Natural killer cell (primary cell): ENCODE measurements around the gene SMIM12. TPM values are rescaled to one million over a fixed set of nuclear protein-coding genes. Genes with fewer than 3 reads are reported as not detected.

Experiments used
- ATAC-seq, 3 donors: fragments of 150-1000 bp in 2 of 3; fragments of 200-7000 bp in 1 of 3; cut with Tn5 transposase; 1 replicate in 1 of 3; 2 replicates in 2 of 3; pipeline ENCODE4 v1.10.0; 2021; ENCODE audit warnings: mild to moderate bottlenecking in 2 of 3, moderate library complexity in 2 of 3
- DNase-seq, 2 donors: peaks; one replicate each; pipeline versions ENCODE4 v3.0.0 to v3.0.0-alpha.2; 2013 to 2021; ENCODE audit warnings: mixed read lengths in 1 of 2
- H3K27ac ChIP-seq: one replicate; pipeline ENCODE4 v1.5.1; 2013; ENCODE audit warnings: mild to moderate bottlenecking, low read length
- H3K27me3 ChIP-seq: one replicate; pipeline ENCODE4 v1.6.1; 2013; ENCODE audit warnings: low read length; ENCODE audit not compliant: control insufficient read depth, insufficient read depth
- H3K36me3 ChIP-seq: one replicate; pipeline ENCODE4 v1.6.1; 2013; ENCODE audit warnings: low read length; ENCODE audit not compliant: control insufficient read depth, insufficient read depth
- H3K4me1 ChIP-seq: one replicate; pipeline ENCODE4 v1.6.1; 2013; ENCODE audit warnings: low read length; ENCODE audit not compliant: control insufficient read depth, insufficient read depth
- H3K4me3 ChIP-seq: one replicate; pipeline ENCODE4 v1.5.1; 2013; ENCODE audit warnings: low read length
- H3K9me3 ChIP-seq: one replicate; pipeline ENCODE4 v1.6.1; 2013; ENCODE audit warnings: low read length; ENCODE audit not compliant: control insufficient read depth, insufficient read depth
- H3K27ac Mint-ChIP-seq, 2 donors: one replicate each; pipeline ENCODE4 v1.8.0; 2022; ENCODE audit warnings: mild to moderate bottlenecking in 2 of 2, mixed read lengths in 2 of 2, moderate library complexity in 1 of 2
- H3K27me3 Mint-ChIP-seq, 2 donors: one replicate each; pipeline ENCODE4 v1.8.0; 2022; ENCODE audit warnings: low read depth in 2 of 2, mixed read lengths in 2 of 2
- H3K36me3 Mint-ChIP-seq: one replicate; pipeline ENCODE4 v1.8.0; 2022; ENCODE audit warnings: mixed read lengths
- H3K4me1 Mint-ChIP-seq, 2 donors: one replicate each; pipeline ENCODE4 v1.8.0; 2022; ENCODE audit warnings: mixed read lengths in 2 of 2
- H3K4me3 Mint-ChIP-seq: one replicate; pipeline ENCODE4 v1.8.0; 2022; ENCODE audit warnings: mild to moderate bottlenecking, moderate library complexity, mixed read lengths
- H3K9me3 Mint-ChIP-seq, 2 donors: one replicate each; pipeline ENCODE4 v1.8.0; 2022; ENCODE audit warnings: mixed read lengths in 2 of 2
- CTCF ChIP-seq: fragments of 200-600 bp; IDR thresholded peaks from one replicate; pipeline ENCODE4 v1.8.0; 2022; ENCODE audit warnings: antibody characterized with exemption
- WGBS: methylation state at CpG from one replicate; pipeline ENCODE4 v1.1.7; 2013; ENCODE audit warnings: missing lambda C conversion rate; ENCODE audit not compliant: insufficient coverage; 5-methylcytosine and 5-hydroxymethylcytosine counted together
- intact Hi-C: fragments of 100-400 bp; cut with micrococcal nuclease; formaldehyde crosslinking; loops from one replicate; pipeline ENCODE4 v1.14.2; 2022
- total RNA-seq, 4 donors: library from RNA; stranded (reverse); fragments of 120-200 nt in 1 of 4; gene quantifications; one replicate each; pipeline versions ENCODE4 v1.2.3 to v1.2.4, GENCODE V29; 2013 to 2022

Gene SMIM12
- total RNA-seq, 3 donors from 2014 or later (not counting 1 experiment from before 2014, with no cell fraction given), result 33.4 to 44.5 (median 36.5) TPM

- H3K4me3 ChIP-seq, result no peak overlapping the region
- TF ChIP-seq CTCF, result no peak
- H3K9me3 Mint-ChIP-seq, result no peaks in the 10 kb centered on the region
- peaks cover 21 to 39% of the 10 kb centered on the region in 2 donors for H3K4me1 Mint-ChIP-seq
- no peak for ATAC-seq
- intact Hi-C loops, result no loop called here
- H3K36me3 ChIP-seq, result no peaks in the 10 kb centered on the region
- no peak overlapping the region for H3K27ac ChIP-seq
- H3K4me3 Mint-ChIP-seq, result no peak overlapping the region
- H3K27me3 Mint-ChIP-seq, result no peaks in the 10 kb centered on the region
- H3K36me3 Mint-ChIP-seq, result no peaks in the 10 kb centered on the region
- H3K27me3 ChIP-seq, result no peaks in the 10 kb centered on the region
- peaks cover 15% of the 10 kb centered on the region for H3K4me1 ChIP-seq
- WGBS, result 64% methylated on average over 3 of the region's 3 CpGs
- H3K27ac Mint-ChIP-seq, result peak overlapping the region in 1 of 2 donors; percentile 13
- H3K9me3 ChIP-seq, result no peaks in the 10 kb centered on the region
- no peak for DNase-seq
Observed at GRCh38 chr1:34842073-34842472, 17.5 kb downstream of the SMIM12 start.

GRCh38 chr1:34840426-34840825 lies 19.1 kb downstream of the SMIM12 start:
- H3K27me3 Mint-ChIP-seq, result no peaks in the 10 kb centered on the region
- no peak overlapping the region for H3K4me3 Mint-ChIP-seq

GRCh38 chr1:34839526-34840305 lies 19.8 kb downstream of the SMIM12 start:
- no peak overlapping the region for H3K4me3 ChIP-seq
- H3K9me3 ChIP-seq, result no peaks in the 10 kb centered on the region
- intact Hi-C loops, result no loop called here
- no peak for DNase-seq
- no peaks in the 10 kb centered on the region for H3K27me3 Mint-ChIP-seq
- H3K4me3 Mint-ChIP-seq, result no peak overlapping the region
- H3K4me1 Mint-ChIP-seq, result peaks cover 21 to 39% of the 10 kb centered on the region in 2 donors
- H3K36me3 ChIP-seq, result no peaks in the 10 kb centered on the region
- 93% methylated on average over 10 of the region's 14 CpGs for WGBS
- H3K27ac Mint-ChIP-seq, result no peak overlapping the region
- peaks cover 15% of the 10 kb centered on the region for H3K4me1 ChIP-seq
- H3K27me3 ChIP-seq, result no peaks in the 10 kb centered on the region
- no peaks in the 10 kb centered on the region for H3K9me3 Mint-ChIP-seq
- H3K36me3 Mint-ChIP-seq, result no peaks in the 10 kb centered on the region
- H3K27ac ChIP-seq, result no peak overlapping the region
- ATAC-seq, result no peak
- no peak for TF ChIP-seq CTCF

More at GRCh38 chr1:34840426-34840825, 19.1 kb downstream of the SMIM12 start:
- DNase-seq, result no peak
- Histone ChIP-seq H3K36me3 (no peaks in the 10 kb centered on the region), H3K27ac (no peak overlapping the region), H3K27me3 (no peaks in the 10 kb centered on the region), H3K4me3 (no peak overlapping the region), H3K9me3 (no peaks in the 10 kb centered on the region), H3K4me1 (peaks cover 15% of the 10 kb centered on the region)
- intact Hi-C loops, result no loop called here
- TF ChIP-seq CTCF, result no peak
- peaks cover 21 to 39% of the 10 kb centered on the region in 2 donors for H3K4me1 Mint-ChIP-seq
- WGBS, result 86% methylated on average over 3 of the region's 3 CpGs
- no peaks in the 10 kb centered on the region for H3K36me3 Mint-ChIP-seq
- no peak for ATAC-seq
- H3K27ac Mint-ChIP-seq, result no peak overlapping the region
- H3K9me3 Mint-ChIP-seq, result no peaks in the 10 kb centered on the region

- Histone ChIP-seq H3K27me3 (no peaks in the 10 kb centered on the region), H3K27ac (no peak overlapping the region), H3K9me3 (no peaks in the 10 kb centered on the region), H3K4me1 (no peaks in the 10 kb centered on the region), H3K4me3 (no peak overlapping the region), H3K36me3 (no peaks in the 10 kb centered on the region)
- intact Hi-C loops, result no loop called here
- no peak for TF ChIP-seq CTCF
- DNase-seq (no peak), ATAC-seq (no peak)
- H3K36me3 Mint-ChIP-seq, result no peaks in the 10 kb centered on the region
- 100% methylated on average over 1 of the region's 1 CpG for WGBS
- no peaks in the 10 kb centered on the region for H3K27me3 Mint-ChIP-seq
- H3K9me3 Mint-ChIP-seq, result no peaks in the 10 kb centered on the region
- H3K27ac Mint-ChIP-seq, result no peak overlapping the region
- no peak overlapping the region for H3K4me3 Mint-ChIP-seq
- peaks cover 4 to 6% of the 10 kb centered on the region in 2 donors for H3K4me1 Mint-ChIP-seq
Observed at GRCh38 chr1:34833711-34834110, 25.8 kb downstream of the SMIM12 start.
